WERI-Rb-1 (cell line): ENCODE measurements around the gene MAG.

Experiments
- DNase-seq: peaks from one replicate; pipeline ENCODE4 v3.0.0-alpha.2; 2020
- H3K27ac ChIP-seq: fragments of 250-450 bp; sonication (Bioruptor Pico); 2 replicates; pipeline ENCODE4 v1.5.1; 2020; ENCODE audit warnings: mild to moderate bottlenecking, moderate library complexity
- H3K27me3 ChIP-seq: fragments of 250-450 bp; sonication (Bioruptor Pico); 2 replicates; pipeline ENCODE4 v1.5.1; 2021; ENCODE audit warnings: mild to moderate bottlenecking, low read depth, moderate library complexity; ENCODE audit not compliant: insufficient read depth, severe bottlenecking
- H3K36me3 ChIP-seq: fragments of 250-450 bp; sonication (Bioruptor Pico); 2 replicates; pipeline ENCODE4 v1.5.1; 2020; ENCODE audit warnings: mild to moderate bottlenecking, moderate library complexity
- H3K4me3 ChIP-seq: 2 replicates; pipeline ENCODE4 v1.5.1; 2011; ENCODE audit warnings: low read depth, mild to moderate bottlenecking, control low read depth, low read length
- H3K9me3 ChIP-seq: fragments of 250-450 bp; sonication (Bioruptor Pico); 2 replicates; pipeline ENCODE4 v1.5.1; 2021; ENCODE audit warnings: mild to moderate bottlenecking, moderate library complexity; ENCODE audit not compliant: severe bottlenecking
- TF ChIP-seq, protein P1 (sequence below): IDR thresholded peaks from 2 replicates; pipeline ENCODE4 v1.5.1; 2011; ENCODE audit warnings: low read depth, mild to moderate bottlenecking, control low read depth, inconsistent platforms, low read length

Gene MAG

DNA sequence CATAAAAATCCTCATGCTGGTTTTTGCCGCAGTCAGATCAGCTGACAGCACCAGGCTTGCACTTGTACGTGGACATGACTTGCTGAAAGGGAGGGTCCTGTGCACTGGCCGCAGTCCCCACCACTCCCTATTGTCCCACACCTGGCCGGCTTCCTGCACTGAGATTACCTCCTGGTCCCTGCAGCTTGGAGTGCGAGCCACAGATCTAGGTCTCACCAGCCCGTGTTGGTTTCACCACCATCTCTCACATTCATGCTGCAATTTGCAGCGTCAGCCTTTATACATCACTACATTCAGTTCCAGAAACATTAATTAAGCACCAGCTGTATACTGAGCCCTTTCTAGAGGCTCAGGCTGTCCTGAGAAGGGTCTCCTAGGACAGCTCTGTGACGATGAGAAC, 22.1 kb downstream of the MAG start:
- no peak overlapping the region for H3K27ac ChIP-seq
- no peaks in the 10 kb centered on the region for H3K27me3 ChIP-seq
- no peak for DNase-seq
- TF ChIP-seq, protein P1, sequence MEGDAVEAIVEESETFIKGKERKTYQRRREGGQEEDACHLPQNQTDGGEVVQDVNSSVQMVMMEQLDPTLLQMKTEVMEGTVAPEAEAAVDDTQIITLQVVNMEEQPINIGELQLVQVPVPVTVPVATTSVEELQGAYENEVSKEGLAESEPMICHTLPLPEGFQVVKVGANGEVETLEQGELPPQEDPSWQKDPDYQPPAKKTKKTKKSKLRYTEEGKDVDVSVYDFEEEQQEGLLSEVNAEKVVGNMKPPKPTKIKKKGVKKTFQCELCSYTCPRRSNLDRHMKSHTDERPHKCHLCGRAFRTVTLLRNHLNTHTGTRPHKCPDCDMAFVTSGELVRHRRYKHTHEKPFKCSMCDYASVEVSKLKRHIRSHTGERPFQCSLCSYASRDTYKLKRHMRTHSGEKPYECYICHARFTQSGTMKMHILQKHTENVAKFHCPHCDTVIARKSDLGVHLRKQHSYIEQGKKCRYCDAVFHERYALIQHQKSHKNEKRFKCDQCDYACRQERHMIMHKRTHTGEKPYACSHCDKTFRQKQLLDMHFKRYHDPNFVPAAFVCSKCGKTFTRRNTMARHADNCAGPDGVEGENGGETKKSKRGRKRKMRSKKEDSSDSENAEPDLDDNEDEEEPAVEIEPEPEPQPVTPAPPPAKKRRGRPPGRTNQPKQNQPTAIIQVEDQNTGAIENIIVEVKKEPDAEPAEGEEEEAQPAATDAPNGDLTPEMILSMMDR: no peak
- H3K9me3 ChIP-seq: no peaks in the 10 kb centered on the region
- H3K36me3 ChIP-seq: no peaks in the 10 kb centered on the region
- no peak overlapping the region for H3K4me3 ChIP-seq

DNA sequence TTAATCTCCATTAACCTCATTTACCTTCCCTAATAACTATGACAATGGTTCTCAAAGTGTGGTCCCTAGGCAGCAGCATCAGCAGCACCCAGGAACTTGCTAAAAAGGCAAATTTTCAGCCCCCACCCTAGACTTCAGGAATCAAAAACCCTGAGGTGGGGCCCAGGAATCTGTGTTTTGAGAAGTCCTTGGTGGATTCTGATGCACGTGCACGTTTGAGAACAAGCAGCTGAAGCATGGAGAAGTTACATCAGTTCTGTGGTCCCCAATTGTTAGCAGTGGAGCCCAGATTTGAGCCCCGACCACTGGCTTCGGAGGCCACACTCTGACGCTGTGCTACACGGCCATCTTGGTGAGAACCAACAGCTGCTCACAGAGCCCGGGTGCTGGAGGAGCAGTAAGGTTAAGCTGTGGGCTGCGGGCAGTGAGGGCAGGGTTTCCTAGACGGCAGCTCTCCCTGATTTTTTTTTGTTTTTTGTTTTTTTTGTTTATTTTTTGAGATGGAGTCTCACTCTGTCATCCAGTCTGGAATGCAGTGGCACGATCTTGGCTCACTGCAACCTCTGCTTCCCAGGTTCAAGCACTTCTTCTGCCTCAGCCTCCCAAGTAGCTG, 23.0 kb downstream of the MAG start:
- Histone ChIP-seq H3K27me3 (no peaks in the 10 kb centered on the region), H3K4me3 (no peak overlapping the region), H3K36me3 (no peaks in the 10 kb centered on the region), H3K27ac (no peak overlapping the region), H3K9me3 (no peaks in the 10 kb centered on the region)
- no peak for DNase-seq
- TF ChIP-seq, protein P1: no peak

DNA sequence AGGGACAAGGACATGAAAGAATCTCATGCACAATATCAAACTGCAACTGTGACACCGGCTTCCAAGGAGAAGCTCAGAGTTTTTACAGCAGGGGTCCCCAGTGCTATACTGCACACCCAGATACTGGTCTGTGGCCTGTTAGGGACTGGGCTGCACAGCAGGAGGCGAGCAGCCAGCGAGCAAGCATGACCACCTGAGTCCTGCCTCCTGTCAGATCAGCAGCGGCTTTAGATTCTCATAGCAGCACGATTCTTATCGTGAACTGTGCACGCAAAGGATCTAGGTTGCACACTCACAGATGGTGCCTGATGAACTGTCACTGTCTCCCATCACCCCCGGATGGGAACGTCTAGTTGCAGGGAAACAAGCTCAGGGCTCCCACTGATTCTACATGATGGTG, 23.9 kb downstream of the MAG start:
- no peaks in the 10 kb centered on the region for H3K27me3 ChIP-seq
- H3K27ac ChIP-seq: no peak overlapping the region
- TF ChIP-seq, protein P1: peak; percentile 43; the same call in 1 of the 2 replicates
- no peaks in the 10 kb centered on the region for H3K36me3 ChIP-seq
- DNase-seq: peak; percentile 74
- no peak overlapping the region for H3K4me3 ChIP-seq
- H3K9me3 ChIP-seq: no peaks in the 10 kb centered on the region

DNA sequence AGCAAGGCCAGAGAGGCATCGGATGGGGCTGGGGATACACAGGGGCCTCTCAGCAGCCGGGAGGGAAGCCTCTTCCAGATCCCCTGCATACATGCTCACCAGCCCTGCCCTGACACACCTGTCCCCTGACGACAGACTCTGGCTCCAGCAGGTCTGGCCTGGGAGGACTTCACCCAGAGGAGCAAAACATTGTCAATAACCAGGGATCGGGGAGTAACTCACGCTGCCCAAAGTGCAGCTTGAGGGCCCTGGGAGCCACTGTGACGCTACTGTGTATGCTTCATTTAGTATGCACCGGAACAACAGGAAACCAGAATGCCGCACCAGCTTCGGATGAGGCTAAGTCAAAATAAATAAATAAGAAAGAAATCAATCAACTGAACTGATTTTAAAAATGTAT, 24.6 kb downstream of the MAG start:
- no peak overlapping the region for H3K4me3 ChIP-seq
- no peak for DNase-seq
- TF ChIP-seq, protein P1: no peak
- H3K9me3 ChIP-seq: no peaks in the 10 kb centered on the region
- H3K27me3 ChIP-seq: no peaks in the 10 kb centered on the region
- H3K27ac ChIP-seq: peak overlapping the region; percentile 46
- no peaks in the 10 kb centered on the region for H3K36me3 ChIP-seq

DNA sequence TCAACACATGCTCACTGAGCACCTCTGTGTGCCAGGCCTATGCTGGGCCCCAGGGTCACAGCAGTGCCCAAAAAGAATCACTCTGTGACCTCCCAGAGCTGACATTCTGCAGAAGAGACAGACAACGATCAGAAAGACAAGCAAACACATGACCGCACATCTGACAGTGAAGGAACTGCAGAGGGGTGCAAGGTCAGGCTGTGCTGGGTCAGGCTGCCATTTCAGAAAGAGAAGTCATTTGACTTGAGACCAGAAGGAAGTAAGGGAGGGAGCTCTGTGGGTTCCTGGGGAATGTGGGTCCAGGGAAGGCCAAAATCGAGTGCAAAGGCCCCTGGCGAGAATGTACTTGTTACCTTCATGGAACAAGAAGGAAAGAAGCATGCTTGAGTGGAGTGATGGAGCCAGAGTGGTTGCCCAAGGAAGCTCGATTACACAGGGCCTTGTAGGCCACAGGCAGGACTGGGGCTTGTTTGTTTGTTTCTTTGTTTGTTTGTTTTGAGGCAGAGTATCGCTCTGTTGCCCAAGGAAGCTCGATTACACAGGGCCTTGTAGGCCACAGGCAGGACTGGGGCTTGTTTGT, 25.6 kb downstream of the MAG start:
- no peak for DNase-seq
- Histone ChIP-seq H3K9me3 (no peaks in the 10 kb centered on the region), H3K27ac (no peak overlapping the region), H3K4me3 (no peak overlapping the region), H3K27me3 (no peaks in the 10 kb centered on the region), H3K36me3 (no peaks in the 10 kb centered on the region)
- TF ChIP-seq, protein P1: no peak
